GM21619 (cell line): ENCODE results near the gene OR4Q3.
"Not testable (repeated sequence)": the region's sequence is repeated elsewhere in the genome, so short reads cannot be mapped to it uniquely, and the experiment has no call there.

Experiments
- ATAC-seq: cut with Tn5 transposase; IDR thresholded peaks from one replicate; pipeline ENCODE4 v1.9.1; 2021; ENCODE audit not compliant: unreplicated experiment

The OR4Q3 gene

GRCh38 chr14:19743256-19743655 lies at the start of gene OR4Q3:
OR4Q3 (plus strand) TSS chr14:19743571.
- ATAC-seq: no peak

- no peak for ATAC-seq
These were observed 14.0 kb upstream of the OR4Q3 start for GRCh38 chr14:19729359-19729758.

GRCh38 chr14:19729763-19730162 lies 13.6 kb upstream of the OR4Q3 start:
- ATAC-seq: no peak

- ATAC-seq: not testable (repeated sequence)
These were observed 9.5 kb upstream of the OR4Q3 start for GRCh38 chr14:19733893-19734292.

- ATAC-seq: not testable (repeated sequence)
These were observed 8.9 kb downstream of the OR4Q3 start for GRCh38 chr14:19752316-19752715.

- ATAC-seq: no peak
These were observed 10.8 kb downstream of the OR4Q3 start for GRCh38 chr14:19754172-19754571.

- ATAC-seq: not testable (repeated sequence)
These were observed 28.1 kb downstream of the OR4Q3 start for GRCh38 chr14:19771491-19771890.

- ATAC-seq: no peak
These were observed 28.6 kb downstream of the OR4Q3 start for GRCh38 chr14:19771895-19772430.

GRCh38 chr14:19772454-19772853 lies 29.1 kb downstream of the OR4Q3 start:
- ATAC-seq: not testable (repeated sequence)

- not testable (repeated sequence) for ATAC-seq
These were observed 29.8 kb downstream of the OR4Q3 start, which contains the start of gene OR4M1 for GRCh38 chr14:19773204-19773603. OR4M1 (plus strand) TSS chr14:19773504; CDS start chr14:19780323, 6,819 bp downstream.

- no peak for ATAC-seq
These were observed 32.2 kb downstream of the OR4Q3 start for GRCh38 chr14:19775587-19775986.

GRCh38 chr14:19785848-19786247 lies 42.5 kb downstream of the OR4Q3 start:
- not testable (repeated sequence) for ATAC-seq

GRCh38 chr14:19787318-19787717 lies 43.9 kb downstream of the OR4Q3 start:
- ATAC-seq: not testable (repeated sequence)

- ATAC-seq: not testable (repeated sequence)
These were observed 44.8 kb downstream of the OR4Q3 start for GRCh38 chr14:19788150-19788549.

GRCh38 chr14:19796520-19797108 lies 53.2 kb downstream of the OR4Q3 start:
- ATAC-seq: not testable (repeated sequence)
